Bronchial epithelial cell (primary cell): Measurements from ENCODE around the gene RNF145. TPM values are rescaled to one million over a fixed set of nuclear protein-coding genes. Genes with fewer than 3 reads are reported as not detected.

Source experiments
- DNase-seq: peaks from one replicate; pipeline ENCODE4 v3.0.0-alpha.2; 2010; ENCODE audit warnings: low read depth
- FAIRE-seq: peaks from 2 replicates; lab custom pipeline; 2011; peaks lifted over from hg19 to GRCh38; lab: Jason Lieb, UNC
- H3K27me3 ChIP-seq: 2 replicates; pipeline ENCODE4 v1.5.1; 2011; ENCODE audit warnings: low read length; ENCODE audit not compliant: control insufficient read depth, insufficient read depth
- H3K36me3 ChIP-seq: 2 replicates; pipeline ENCODE4 v1.5.1; 2011; ENCODE audit warnings: low read length; ENCODE audit not compliant: control insufficient read depth, insufficient read depth
- H3K4me3 ChIP-seq: 2 replicates; pipeline ENCODE4 v1.5.1; 2011; ENCODE audit warnings: mild to moderate bottlenecking, low read depth, low read length, control low read depth
- CTCF ChIP-seq: IDR thresholded peaks from 2 replicates; pipeline ENCODE4 v1.5.1; 2011; ENCODE audit warnings: mild to moderate bottlenecking, moderate library complexity, low read length, control low read depth, inconsistent platforms; ENCODE audit not compliant: insufficient read depth, severe bottlenecking
- total RNA-seq: library from RNA; depleted of rRNA; stranded (reverse); fragments of >200 nt; gene quantifications from 2 replicates; pipeline ENCODE4 v1.2.1, GENCODE V29; 2014

The RNF145 gene
- total RNA-seq, 1 donor from 2014 or later: 84.2 TPM

DNA sequence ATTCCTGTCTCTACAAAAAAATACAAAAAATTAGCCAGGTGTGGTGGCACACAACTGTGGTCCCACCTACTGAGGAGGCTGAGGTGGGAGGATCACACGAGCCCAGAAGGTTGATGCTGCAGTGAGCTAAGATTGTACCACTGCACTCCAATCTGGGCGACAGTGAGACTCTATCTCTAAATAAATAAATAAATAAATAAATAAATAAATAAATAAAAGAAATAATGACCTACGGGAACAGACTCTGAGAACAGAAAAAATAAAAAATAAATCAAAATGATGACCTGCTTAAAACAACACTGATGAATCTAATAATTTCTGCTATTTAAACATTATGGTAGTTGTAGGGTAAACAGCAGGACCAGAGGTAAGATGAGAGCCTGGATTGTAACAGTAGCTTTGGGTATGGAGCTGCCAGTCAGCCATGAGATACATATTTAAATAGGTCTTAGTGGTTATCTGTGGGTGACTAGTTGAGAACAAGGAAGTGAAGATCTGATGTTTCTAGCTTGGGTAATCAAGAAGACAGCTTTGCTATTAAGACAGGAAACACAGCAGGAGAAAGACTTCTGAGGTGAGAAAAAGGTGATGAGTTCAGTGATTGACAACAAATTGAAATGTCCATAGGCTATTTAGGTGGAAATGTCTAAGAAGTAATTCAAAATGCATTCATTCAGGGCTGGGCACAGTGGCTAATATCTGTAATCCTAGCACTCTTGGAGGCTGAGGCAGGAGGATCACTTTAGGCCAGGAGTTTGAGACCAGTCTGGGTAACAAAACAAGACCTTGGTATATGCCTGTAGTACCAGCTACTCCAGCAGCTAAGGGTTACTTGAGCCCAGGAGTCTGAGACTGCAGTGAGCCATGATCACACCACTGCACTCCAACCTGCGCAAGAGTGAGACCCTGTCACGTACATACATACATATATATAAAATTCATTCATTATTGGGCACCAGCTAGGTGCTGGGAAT lies 11.0 kb downstream of the RNF145 start:
- peaks cover 9% of the 10 kb centered on the region for H3K36me3 ChIP-seq
- no peak for FAIRE-seq
- DNase-seq: no peak
- no peak for TF ChIP-seq CTCF
- no peak overlapping the region for H3K4me3 ChIP-seq
- no peaks in the 10 kb centered on the region for H3K27me3 ChIP-seq

- Histone ChIP-seq H3K27me3 (no peaks in the 10 kb centered on the region), H3K36me3 (peaks cover 6% of the 10 kb centered on the region), H3K4me3 (no peak overlapping the region)
- no peak for TF ChIP-seq CTCF
- FAIRE-seq: no peak
- DNase-seq: no peak
These were observed 13.6 kb downstream of the RNF145 start for GRCh38 chr5:159195775-159196174.

GRCh38 chr5:159190170-159190569 lies 19.2 kb downstream of the RNF145 start:
- FAIRE-seq (no peak), DNase-seq (no peak)
- Histone ChIP-seq H3K36me3 (peaks cover 5% of the 10 kb centered on the region), H3K27me3 (no peaks in the 10 kb centered on the region), H3K4me3 (no peak overlapping the region)
- TF ChIP-seq CTCF: no peak

DNA sequence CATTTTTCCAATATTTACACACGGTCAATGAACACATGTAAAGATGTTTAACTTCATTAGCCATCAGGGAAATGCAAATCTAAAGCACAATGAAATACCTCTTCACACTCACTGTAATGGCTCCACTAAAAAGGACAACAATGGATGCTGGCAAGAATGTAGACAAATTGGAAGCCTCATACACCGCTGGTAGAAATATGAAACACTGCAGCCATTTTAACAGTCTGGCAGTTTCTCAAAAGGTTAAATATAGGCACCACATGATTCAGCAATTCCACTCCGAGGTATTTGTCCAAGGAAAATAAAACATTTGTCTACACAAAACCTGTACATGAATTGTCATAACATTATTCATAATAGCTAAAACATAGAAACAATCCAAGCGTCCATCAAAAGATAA lies 20.0 kb downstream of the RNF145 start:
- Histone ChIP-seq H3K27me3 (no peaks in the 10 kb centered on the region), H3K36me3 (peaks cover 5% of the 10 kb centered on the region), H3K4me3 (no peak overlapping the region)
- DNase-seq (peak; percentile 49), FAIRE-seq (no peak)
- TF ChIP-seq CTCF: no peak

DNA sequence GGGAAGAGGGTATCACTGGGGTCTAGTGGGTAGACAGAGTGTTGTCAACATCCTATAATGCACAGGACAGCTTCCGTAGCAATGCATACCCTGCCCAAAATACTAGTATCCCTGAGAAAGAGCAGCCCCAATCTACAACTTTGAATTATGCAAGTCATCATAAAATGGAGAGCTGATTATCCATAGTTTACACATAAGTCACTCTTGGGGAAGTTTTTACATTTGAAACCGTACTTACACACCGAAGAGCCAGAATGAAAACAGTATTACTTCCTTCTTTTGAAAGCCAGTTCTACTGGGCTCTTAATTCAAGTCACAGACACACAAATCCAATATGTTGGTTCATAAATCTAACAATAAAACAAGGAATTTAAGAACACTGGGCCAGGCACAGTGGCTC lies 21.6 kb downstream of the RNF145 start:
- Histone ChIP-seq H3K36me3 (peaks cover 2% of the 10 kb centered on the region), H3K27me3 (no peaks in the 10 kb centered on the region), H3K4me3 (no peak overlapping the region)
- TF ChIP-seq CTCF: no peak
- DNase-seq (no peak), FAIRE-seq (no peak)
